Left hindlimb (tissue), 1 donor: ENCODE measurements around the gene CSNK2A1.

Source experiments
- DNase-seq: peaks from one replicate; pipeline ENCODE4 v3.0.0-alpha.2; 2018

CSNK2A1 gene

DNA sequence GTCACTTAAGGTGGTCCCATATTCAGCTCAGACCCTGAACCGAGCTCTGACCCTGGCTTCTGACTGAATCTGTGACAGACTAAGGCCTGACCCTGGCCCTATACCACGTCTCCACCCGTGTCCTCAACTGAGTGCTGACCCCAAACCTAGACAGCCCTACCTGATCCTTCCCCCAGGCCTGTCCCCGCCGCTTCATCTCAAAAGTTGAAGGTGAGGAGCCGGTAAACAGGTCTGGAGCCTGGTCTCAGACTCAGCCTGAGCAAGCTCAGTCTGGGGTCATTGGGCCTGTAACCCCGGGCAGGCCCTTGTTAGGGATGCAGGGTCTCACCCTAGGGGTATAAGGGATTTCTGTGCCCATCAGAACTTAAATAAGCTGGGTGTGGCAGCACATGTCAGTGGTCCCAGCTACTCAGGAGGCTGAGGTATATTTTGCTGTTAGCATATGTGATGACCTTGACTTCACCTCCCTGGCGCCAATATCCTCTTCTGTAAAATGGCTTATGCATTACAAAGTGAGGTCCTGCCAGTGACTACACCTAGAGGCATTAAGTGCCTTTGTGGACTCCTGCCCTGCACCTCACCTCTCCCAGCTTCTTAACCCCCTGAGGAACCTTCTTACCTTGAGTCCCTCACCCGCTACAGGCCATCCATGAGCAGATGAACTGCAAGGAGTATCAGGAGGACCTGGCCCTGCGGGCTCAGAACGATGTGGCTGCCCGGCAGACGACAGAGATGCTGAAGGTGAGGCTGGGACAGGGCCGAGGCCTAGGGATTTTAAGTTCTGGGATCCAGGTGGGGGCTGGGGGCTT is 115.5 kb downstream of the CSNK2A1 start:
- DNase-seq: no peak

DNA sequence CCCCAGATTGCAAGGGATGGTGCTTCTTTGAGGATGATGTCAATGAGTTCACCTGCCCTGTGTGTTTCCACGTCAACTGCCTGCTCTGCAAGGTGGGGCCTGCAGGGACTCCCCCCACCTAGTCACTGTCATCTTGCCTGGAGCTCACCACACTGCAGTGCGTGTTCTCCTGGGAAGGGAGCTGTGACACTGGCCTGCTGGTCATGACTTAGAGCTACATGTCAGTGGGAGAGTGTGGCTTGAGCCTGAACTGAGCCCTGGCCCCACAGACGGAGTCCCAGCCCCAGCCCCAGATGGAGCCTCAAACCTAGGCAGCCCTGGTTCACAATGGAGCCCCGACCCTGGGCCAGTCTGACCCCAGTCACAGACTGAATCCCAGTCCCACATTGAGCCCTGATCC is 116.2 kb downstream of the CSNK2A1 start:
- no peak for DNase-seq

- no peak for DNase-seq
Measured at GRCh38 chr20:426566-426965, 117.0 kb downstream of the CSNK2A1 start.
